GM10248 (cell line): ENCODE measurements around the gene ADAMTSL5.
A peak's percentile ranks its signal among the peaks of the same experiment; 100 is the strongest.
"Not testable (repeated sequence)": the region's sequence is repeated elsewhere in the genome, so short reads cannot be mapped to it uniquely, and the experiment has no call there.

Source experiments
- CTCF ChIA-PET: fragments of 300-600 bp; sonication (Branson Sonifier 250); formaldehyde crosslinking; extraction: SDS; loops from one replicate; lab custom pipeline; 2021; ENCODE audit warnings: antibody characterized with exemption; lab: Yijun Ruan, JAX
- POLR2A ChIA-PET: fragments of 350-650 bp; sonication (Branson Sonifier 250); formaldehyde crosslinking; extraction: SDS; loops from one replicate; lab custom pipeline; 2020; ENCODE audit warnings: antibody characterized with exemption; lab: Yijun Ruan, JAX
- DNase-seq: peaks from one replicate; pipeline ENCODE4 v3.0.0; 2012; ENCODE audit errors: extremely low spot score
- TF ChIP-seq, protein P1 (sequence below): IDR thresholded peaks from 2 replicates; pipeline ENCODE4 v1.5.1; 2012; ENCODE audit warnings: mild to moderate bottlenecking, low read depth; ENCODE audit errors: extremely low read depth, missing control alignments, control extremely low read depth

The ADAMTSL5 gene

GRCh38 chr19:1505012-1505411, 7.8 kb downstream of the ADAMTSL5 start:
- POLR2A ChIA-PET = no interaction called here
- TF ChIP-seq, protein P1, sequence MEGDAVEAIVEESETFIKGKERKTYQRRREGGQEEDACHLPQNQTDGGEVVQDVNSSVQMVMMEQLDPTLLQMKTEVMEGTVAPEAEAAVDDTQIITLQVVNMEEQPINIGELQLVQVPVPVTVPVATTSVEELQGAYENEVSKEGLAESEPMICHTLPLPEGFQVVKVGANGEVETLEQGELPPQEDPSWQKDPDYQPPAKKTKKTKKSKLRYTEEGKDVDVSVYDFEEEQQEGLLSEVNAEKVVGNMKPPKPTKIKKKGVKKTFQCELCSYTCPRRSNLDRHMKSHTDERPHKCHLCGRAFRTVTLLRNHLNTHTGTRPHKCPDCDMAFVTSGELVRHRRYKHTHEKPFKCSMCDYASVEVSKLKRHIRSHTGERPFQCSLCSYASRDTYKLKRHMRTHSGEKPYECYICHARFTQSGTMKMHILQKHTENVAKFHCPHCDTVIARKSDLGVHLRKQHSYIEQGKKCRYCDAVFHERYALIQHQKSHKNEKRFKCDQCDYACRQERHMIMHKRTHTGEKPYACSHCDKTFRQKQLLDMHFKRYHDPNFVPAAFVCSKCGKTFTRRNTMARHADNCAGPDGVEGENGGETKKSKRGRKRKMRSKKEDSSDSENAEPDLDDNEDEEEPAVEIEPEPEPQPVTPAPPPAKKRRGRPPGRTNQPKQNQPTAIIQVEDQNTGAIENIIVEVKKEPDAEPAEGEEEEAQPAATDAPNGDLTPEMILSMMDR = no peak
- CTCF ChIA-PET = interaction anchor here (0.7 kb wide), 1 partner anchor 195 kb away, joined by 3 read pairs; no protein-coding TSS in a partner anchor
- no peak for DNase-seq

- TF ChIP-seq, protein P1 = no peak
- CTCF ChIA-PET = interaction anchor here (0.7 to 1.1 kb wide), 3 partner anchors 13 to 195 kb away, joined by 3 to 4 read pairs (median 3); partner anchors contain the start of gene REEP6
- DNase-seq = no peak
- POLR2A ChIA-PET = no interaction called here
These were observed 8.7 kb downstream of the ADAMTSL5 start for GRCh38 chr19:1503925-1504773.

- POLR2A ChIA-PET = no interaction called here
- DNase-seq = peak; percentile 80
- TF ChIP-seq, protein P1 = peak; percentile 71
- CTCF ChIA-PET = interaction anchor here (0.8 to 1.1 kb wide), 4 partner anchors 11 to 43 kb away, joined by 3 to 4 read pairs (median 3); partner anchors contain the start of gene REEP6
These were observed 9.5 kb downstream of the ADAMTSL5 start for GRCh38 chr19:1503089-1503924.

DNA sequence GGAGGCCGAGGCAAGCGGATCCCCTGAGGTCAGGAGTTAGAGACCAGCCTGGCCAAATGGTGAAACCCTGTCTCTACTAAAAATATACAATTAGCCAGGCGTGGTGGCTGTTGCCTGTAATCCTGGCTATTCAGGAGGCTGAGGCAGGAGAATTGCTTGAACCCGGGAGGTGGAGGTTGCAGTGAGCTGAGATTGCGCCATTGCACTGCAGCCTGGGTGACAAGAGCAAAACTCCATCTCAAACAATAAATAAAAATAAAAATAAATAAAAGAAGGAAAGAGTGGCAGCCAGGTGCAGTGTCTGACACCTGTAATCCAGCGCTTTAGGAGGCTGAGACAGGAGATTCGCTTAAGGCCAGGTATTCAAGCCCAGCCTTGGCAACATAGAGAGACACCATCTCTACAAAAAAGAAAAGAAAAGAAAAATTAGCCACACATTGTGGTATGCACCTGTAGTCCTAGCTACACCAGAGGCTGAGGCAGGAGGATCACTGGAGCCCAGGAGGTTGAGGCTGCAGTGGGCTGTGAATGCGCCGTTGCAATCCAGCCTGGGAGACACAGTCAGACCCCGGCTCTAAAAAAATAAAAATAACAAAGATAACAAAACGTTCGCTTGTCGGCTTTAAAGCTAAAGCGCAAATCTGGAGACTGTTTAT, 10.3 kb downstream of the ADAMTSL5 start:
- ChIA-PET POLR2A (no interaction called here), CTCF (interaction anchor here (0.9 kb wide), 2 partner anchors 10 to 12 kb away, joined by 3 read pairs; no protein-coding TSS in a partner anchor)
- TF ChIP-seq, protein P1 = no peak
- DNase-seq = no peak

DNA sequence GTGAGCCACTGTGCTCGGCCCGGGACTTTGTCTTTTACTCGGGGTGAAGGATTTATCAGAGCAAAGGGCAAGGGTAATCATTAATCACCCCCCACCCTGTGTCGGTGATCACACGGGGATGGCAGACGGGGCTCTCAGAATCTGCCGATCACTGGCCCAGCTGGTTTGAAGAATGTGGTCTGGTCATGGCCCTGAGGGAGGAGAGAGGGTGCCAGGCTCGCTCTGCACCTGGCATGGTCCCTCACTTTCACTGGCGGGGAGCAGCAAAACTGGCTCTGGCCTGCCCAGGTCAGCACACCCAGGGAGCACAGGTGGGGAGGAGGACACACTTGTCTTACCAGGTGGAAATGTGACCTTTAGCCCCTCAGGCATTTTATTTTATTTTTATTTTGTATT, 11.6 kb downstream of the ADAMTSL5 start:
- TF ChIP-seq, protein P1 = no peak
- POLR2A ChIA-PET = no interaction called here
- DNase-seq = no peak
- CTCF ChIA-PET = interaction anchor here (0.8 kb wide), 1 partner anchor 11 kb away, joined by 3 read pairs; no protein-coding TSS in a partner anchor

DNA sequence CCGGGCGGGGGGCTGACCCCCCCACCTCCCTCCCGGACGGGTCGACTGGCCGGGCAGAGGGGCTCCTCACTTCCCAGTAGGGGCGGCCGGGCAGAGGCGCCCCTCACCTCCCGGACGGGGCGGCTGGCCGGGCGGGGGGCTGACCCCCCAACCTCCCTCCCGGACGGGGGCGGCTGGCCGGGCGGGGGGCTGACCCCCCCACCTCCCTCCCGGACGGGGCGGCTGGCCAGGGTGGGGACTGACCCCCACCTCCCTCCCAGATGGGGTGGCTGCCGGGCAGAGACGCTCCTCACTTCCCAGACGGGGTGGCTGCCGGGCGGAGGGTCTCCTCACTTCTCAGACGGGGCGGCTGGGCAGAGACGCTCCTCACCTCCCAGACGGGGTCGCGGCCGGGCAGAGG, 13.6 kb downstream of the ADAMTSL5 start:
- DNase-seq, POLR2A ChIA-PET, CTCF ChIA-PET: not testable (repeated sequence)
